Thymus (tissue), 11 donors: ENCODE data around the gene RPL15. TPM values are rescaled to one million over a fixed set of nuclear protein-coding genes. Genes with fewer than 3 reads are reported as not detected.
"Not testable (repeated sequence)": the region's sequence is repeated elsewhere in the genome, so short reads cannot be mapped to it uniquely, and the experiment has no call there.

Source experiments
- DNase-seq, 9 donors: peaks; one replicate each; pipeline ENCODE4 v3.0.0-alpha.2; 2013; ENCODE audit warnings: low spot score in 9 of 9, low read depth in 6 of 9, missing footprints in 1 of 9
- H3K27ac ChIP-seq, 2 donors: one replicate each; pipeline ENCODE4 v1.5.1; 2013; ENCODE audit warnings: control low read depth in 1 of 2, low read depth in 1 of 2, low read length in 1 of 2, mild to moderate bottlenecking in 1 of 2, moderate library complexity in 1 of 2
- H3K27me3 ChIP-seq, 2 donors: one replicate each; pipeline ENCODE4 v1.5.1; 2013; ENCODE audit warnings: low read length in 1 of 2; ENCODE audit not compliant: control insufficient read depth in 2 of 2, insufficient read depth in 1 of 2
- H3K36me3 ChIP-seq, 2 donors: one replicate each; pipeline ENCODE4 v1.5.1; 2013; ENCODE audit warnings: low read length in 1 of 2, mild to moderate bottlenecking in 1 of 2, moderate library complexity in 1 of 2; ENCODE audit not compliant: control insufficient read depth in 2 of 2, insufficient read depth in 2 of 2
- H3K4me1 ChIP-seq, 2 donors: one replicate each; pipeline ENCODE4 v1.5.1; 2013; ENCODE audit warnings: low read length in 2 of 2; ENCODE audit not compliant: control insufficient read depth in 2 of 2, insufficient read depth in 2 of 2
- H3K4me3 ChIP-seq, 2 donors: one replicate each; pipeline ENCODE4 v1.5.1; 2013; ENCODE audit warnings: low read length in 2 of 2, control low read depth in 1 of 2, mild to moderate bottlenecking in 1 of 2
- H3K9me3 ChIP-seq, 2 donors: one replicate each; pipeline ENCODE4 v1.5.1; 2013; ENCODE audit warnings: low read length in 1 of 2, mild to moderate bottlenecking in 1 of 2; ENCODE audit not compliant: control insufficient read depth in 2 of 2, insufficient read depth in 1 of 2
- WGBS: extraction: QIAGEN DNeasy Blood & Tissue Kit; methylation state at CpG from one replicate; pipeline ENCODE4 v1.1.7; 2013; 5-methylcytosine and 5-hydroxymethylcytosine counted together
- polyA plus RNA-seq: library from polyadenylated mRNA; stranded (reverse); fragments of 200-250 nt; gene quantifications from one replicate; pipeline ENCODE4 v1.2.3, GENCODE V29; 2013
- total RNA-seq: library from RNA; stranded (reverse); fragments of 120-200 nt; gene quantifications from one replicate; pipeline ENCODE4 v1.2.4, GENCODE V29; 2013
- donor health status: healthy.

Gene RPL15
- total and polyA plus RNA-seq, 2 donors: 2,170 to 4,223 TPM

DNA sequence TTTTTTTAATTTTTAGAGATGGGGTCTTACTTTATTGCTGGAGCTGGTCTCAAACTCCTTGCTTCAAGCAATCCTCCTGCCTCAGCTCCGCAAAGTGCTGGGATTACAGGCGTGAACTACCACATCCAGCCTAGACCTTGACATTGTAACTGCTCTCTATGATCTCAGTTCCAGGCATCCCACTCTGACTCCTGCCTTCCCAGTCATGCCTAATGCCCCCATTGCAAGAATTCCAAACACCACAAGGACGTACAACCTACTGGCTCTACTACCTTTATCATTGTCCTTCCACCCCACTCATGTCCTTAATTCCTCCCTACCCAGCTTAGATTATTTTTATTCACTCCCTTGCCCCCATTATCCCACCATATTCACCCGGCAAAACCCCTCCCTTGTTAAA lies 21.8 kb upstream of the RPL15 start:
- WGBS: over 99% methylated on average over 4 of the region's 4 CpGs
- no peak for DNase-seq
- no peaks in the 10 kb centered on the region for H3K27me3 ChIP-seq
- H3K4me1 ChIP-seq: no peaks in the 10 kb centered on the region
- H3K36me3 ChIP-seq: peaks cover 0 to 14% of the 10 kb centered on the region in 2 donors
- no peak overlapping the region for H3K4me3 ChIP-seq
- H3K9me3 ChIP-seq: peaks cover 0 to 5% of the 10 kb centered on the region in 2 donors
- no peak overlapping the region for H3K27ac ChIP-seq

DNA sequence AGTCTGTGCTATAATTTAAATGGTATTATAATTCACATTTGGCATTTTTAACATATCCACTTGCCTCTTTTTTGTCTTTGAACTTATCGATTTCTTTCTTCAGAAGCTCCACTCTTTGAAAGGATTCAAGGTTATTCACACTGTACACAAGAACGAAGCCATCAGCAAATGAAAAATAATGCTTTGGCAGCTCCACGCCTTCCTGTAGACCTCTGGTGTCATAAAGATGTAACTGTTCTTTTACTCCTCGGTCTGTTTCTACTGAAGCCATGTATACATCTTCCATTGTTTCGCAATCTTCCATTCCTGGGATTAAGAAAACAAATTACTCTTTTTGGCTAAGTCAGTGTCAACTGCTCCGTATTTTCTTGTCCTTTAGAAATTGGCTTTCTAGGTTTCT lies 16.2 kb upstream of the RPL15 start:
- DNase-seq: no peak
- Histone ChIP-seq H3K9me3 (peaks cover 0 to 5% of the 10 kb centered on the region in 2 donors), H3K27me3 (no peaks in the 10 kb centered on the region), H3K27ac (no peak overlapping the region), H3K36me3 (peaks cover 0 to 6% of the 10 kb centered on the region in 2 donors), H3K4me1 (no peaks in the 10 kb centered on the region), H3K4me3 (no peak overlapping the region)
- 96% methylated on average over 6 of the region's 6 CpGs for WGBS

DNA sequence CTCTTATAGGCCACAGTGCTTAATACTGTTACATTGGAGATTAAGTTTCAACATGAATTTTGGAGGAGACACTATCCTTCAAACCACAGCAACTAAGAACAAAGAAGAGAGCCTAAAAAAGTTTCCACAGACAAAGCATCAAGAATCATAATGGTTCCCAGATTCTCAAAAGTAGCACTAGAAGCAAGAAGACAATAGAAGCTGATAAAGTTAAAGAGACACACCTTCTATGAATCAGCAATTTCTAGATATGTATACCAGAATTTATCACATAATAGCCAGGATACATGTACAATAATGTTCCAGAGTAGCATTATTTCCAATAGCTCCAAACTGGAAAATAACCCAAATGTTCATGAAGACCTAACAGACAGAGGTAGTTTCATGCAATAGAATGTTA lies 12.4 kb upstream of the RPL15 start:
- no peak for DNase-seq
- Histone ChIP-seq H3K4me1 (no peaks in the 10 kb centered on the region), H3K9me3 (no peaks in the 10 kb centered on the region), H3K36me3 (peaks cover 0 to 2% of the 10 kb centered on the region in 2 donors), H3K27ac (no peak overlapping the region), H3K27me3 (no peaks in the 10 kb centered on the region), H3K4me3 (no peak overlapping the region)

DNA sequence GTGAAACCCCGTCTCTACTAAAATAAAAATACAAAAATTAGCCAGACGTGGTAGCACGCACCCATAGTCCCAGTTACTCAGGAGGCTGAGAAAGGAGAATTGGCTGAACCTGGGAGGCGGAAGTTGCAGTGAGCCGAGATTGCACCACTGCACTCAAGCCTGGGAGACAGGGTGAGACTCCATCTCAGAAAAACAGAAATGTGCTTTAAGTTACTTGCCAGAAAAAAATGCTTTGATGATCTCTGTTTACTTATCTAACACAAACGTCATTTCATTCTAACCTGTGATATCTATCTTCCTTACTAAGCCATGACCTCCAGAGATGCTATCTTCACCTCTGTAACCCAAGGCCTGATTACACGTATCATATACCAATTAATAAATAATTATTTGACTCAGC lies 7.6 kb upstream of the RPL15 start:
- 94% methylated on average over 7 of the region's 7 CpGs for WGBS
- no peaks in the 10 kb centered on the region for H3K9me3 ChIP-seq
- no peak overlapping the region for H3K4me3 ChIP-seq
- H3K36me3 ChIP-seq: peaks cover 0 to 7% of the 10 kb centered on the region in 2 donors
- H3K27me3 ChIP-seq: peaks cover 0 to 3% of the 10 kb centered on the region in 2 donors
- H3K27ac ChIP-seq: no peak overlapping the region
- no peaks in the 10 kb centered on the region for H3K4me1 ChIP-seq
- DNase-seq: no peak

DNA sequence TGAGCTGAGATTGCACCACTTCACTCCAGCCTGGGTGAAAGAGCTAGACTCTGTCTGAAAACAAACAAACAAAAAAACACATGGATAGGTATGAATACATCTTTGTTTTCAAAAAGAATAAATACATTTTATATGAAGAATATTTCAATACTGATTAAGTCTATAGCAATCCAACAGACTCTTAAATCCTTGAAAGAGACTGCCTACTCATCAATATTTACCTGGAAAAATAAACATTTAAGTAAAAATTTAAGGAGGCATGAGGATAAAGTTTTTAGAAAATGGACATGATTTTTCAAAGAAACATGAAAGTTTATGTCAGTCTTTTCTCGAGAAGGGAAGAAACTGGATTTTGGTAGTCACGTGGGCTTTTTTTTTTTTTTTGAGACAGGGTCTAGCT lies 5.5 kb upstream of the RPL15 start:
- Histone ChIP-seq H3K4me3 (no peak overlapping the region), H3K9me3 (no peaks in the 10 kb centered on the region), H3K27ac (no peak overlapping the region), H3K4me1 (peaks cover 0 to 8% of the 10 kb centered on the region in 2 donors), H3K36me3 (peaks cover 0 to 7% of the 10 kb centered on the region in 2 donors), H3K27me3 (peaks cover 14 to 18% of the 10 kb centered on the region in 2 donors)
- WGBS: 94% methylated on average over 2 of the region's 2 CpGs
- DNase-seq: no peak

DNA sequence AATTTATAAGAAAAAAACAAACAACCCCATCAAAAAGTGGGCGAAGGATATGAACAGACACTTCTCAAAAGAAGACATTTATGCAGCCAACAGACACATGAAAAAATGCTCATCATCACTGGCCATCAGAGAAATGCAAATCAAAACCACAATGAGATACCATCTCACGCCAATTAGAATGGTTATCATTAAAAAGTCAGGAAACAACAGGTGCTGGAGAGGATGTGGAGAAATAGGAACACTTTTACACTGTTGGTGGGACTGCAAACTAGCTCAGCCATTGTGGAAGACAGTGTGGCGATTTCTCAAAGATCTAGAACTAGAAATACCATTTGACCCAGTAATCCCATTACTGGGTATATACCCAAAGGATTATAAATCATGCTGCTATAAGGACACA lies 4.6 kb upstream of the RPL15 start:
- H3K27ac ChIP-seq, DNase-seq, H3K9me3 ChIP-seq, H3K4me3 ChIP-seq, H3K4me1 ChIP-seq, H3K36me3 ChIP-seq: not testable (repeated sequence)
- peaks cover 18 to 20% of the 10 kb centered on the region in 2 donors for H3K27me3 ChIP-seq
- WGBS: 95% methylated on average over 3 of the region's 3 CpGs

DNA sequence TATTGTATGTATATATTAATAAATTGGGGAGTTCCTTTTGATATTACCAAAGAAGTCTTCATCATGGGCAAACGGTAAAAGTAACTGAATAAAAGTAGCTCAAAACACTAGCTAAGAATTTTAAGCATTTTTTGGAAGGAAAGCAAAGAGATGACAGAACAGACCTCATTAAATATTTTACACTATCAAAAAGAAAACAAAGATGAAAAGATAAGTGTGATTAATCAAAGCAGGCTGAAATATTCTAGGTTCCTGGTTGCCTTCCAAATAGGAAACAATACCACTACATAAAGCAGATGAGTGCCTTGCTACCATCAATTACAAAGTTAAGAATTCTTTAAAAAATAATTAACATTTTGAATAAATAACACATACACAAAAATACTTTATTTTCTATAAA lies 3.8 kb upstream of the RPL15 start:
- H3K4me1 ChIP-seq: peaks cover 0 to 9% of the 10 kb centered on the region in 2 donors
- no peak for DNase-seq
- WGBS: 96% methylated on average over 1 of the region's 1 CpG
- peaks cover under 1 to 10% of the 10 kb centered on the region in 2 donors for H3K36me3 ChIP-seq
- no peak overlapping the region for H3K4me3 ChIP-seq
- peaks cover 18 to 20% of the 10 kb centered on the region in 2 donors for H3K27me3 ChIP-seq
- H3K27ac ChIP-seq: no peak overlapping the region
- H3K9me3 ChIP-seq: peaks cover 0 to 3% of the 10 kb centered on the region in 2 donors

DNA sequence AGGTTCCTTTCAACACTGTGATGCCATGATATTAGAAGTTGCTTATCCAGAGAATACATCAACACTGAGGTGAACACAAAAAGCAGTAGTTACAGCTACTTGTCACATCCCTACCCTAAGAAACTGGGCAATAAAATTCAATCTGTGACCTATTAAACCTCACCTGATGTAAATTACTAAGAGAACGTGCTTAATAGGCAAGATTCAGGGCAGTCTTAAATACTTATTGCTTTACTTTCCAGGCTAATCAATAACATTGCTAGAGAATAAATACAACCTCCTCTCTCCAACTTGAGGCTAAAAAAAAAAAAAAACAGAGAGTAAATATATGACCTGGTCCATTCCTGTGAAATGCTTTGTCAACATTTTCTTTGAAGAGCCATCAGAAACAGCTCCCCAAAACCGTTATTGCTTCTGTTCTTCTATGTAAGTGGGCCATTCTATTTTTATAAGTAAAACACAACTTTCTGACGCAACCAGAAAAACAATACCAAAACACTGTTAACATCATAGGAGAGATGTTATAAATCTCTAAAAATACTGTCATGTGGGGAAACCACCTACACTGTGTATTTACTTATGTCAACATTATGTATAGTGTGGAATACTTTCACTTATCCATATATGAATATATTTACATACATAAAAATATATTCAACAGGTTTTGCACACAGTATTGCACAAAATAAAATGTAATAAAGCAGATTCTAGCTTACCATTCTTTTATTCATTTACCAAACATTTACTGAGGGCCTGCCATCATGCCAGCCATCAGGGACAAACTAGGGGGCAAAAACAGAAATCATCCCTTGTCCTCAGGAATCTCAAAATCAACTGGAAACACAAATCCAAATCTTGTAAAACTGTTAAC lies 2.8 kb upstream of the RPL15 start:
- no peak for DNase-seq
- Histone ChIP-seq H3K27ac (no peak overlapping the region), H3K36me3 (peaks cover 7 to 19% of the 10 kb centered on the region in 2 donors), H3K9me3 (peaks cover 0 to 3% of the 10 kb centered on the region in 2 donors), H3K27me3 (peaks cover 18 to 20% of the 10 kb centered on the region in 2 donors), H3K4me1 (peaks cover 4 to 16% of the 10 kb centered on the region in 2 donors), H3K4me3 (no peak overlapping the region)
- 94% methylated on average over 3 of the region's 3 CpGs for WGBS

DNA sequence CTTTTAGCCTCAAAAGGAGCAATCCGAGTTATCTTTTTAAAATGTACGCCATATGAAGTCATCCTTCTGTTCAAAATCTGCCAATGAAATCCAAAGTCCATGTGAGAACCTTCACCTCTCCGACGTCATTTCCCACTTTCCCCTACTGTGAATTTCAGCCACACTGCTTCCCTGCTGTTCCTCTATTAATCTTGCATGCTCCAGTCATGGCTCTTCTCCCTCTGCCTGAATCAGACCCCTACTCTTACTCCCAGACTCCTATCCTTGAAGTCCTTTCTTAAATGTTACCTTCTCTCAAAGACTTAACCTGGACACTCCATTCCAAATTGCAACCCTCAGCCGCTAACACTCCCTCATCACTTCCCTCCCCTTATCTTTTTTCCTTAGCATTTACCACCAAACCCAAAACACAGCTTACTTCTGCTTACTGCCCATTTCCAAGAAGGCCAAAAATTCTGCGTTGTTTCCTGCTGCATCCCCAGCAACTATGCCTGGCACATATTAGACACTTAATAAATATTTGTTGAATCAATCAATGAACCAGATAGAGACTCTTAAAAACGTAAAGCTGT lies 1.3 kb upstream of the RPL15 start:
- Histone ChIP-seq H3K4me1 (peaks cover 4 to 17% of the 10 kb centered on the region in 2 donors), H3K4me3 (no peak overlapping the region), H3K36me3 (peaks cover 15 to 26% of the 10 kb centered on the region in 2 donors), H3K27ac (no peak overlapping the region), H3K9me3 (peaks cover 0 to 3% of the 10 kb centered on the region in 2 donors), H3K27me3 (peaks cover 18 to 20% of the 10 kb centered on the region in 2 donors)
- 41% methylated on average over 7 of the region's 7 CpGs for WGBS
- DNase-seq: no peak
